HG03558 (cell line): ENCODE results near the gene AGAP1.

ENCODE experiments used
- ATAC-seq: cut with Tn5 transposase; IDR thresholded peaks from one replicate; pipeline ENCODE4 v1.9.1; 2021; ENCODE audit warnings: moderate number of reproducible peaks; ENCODE audit not compliant: unreplicated experiment; ENCODE audit errors: extremely low read depth

Gene AGAP1

DNA sequence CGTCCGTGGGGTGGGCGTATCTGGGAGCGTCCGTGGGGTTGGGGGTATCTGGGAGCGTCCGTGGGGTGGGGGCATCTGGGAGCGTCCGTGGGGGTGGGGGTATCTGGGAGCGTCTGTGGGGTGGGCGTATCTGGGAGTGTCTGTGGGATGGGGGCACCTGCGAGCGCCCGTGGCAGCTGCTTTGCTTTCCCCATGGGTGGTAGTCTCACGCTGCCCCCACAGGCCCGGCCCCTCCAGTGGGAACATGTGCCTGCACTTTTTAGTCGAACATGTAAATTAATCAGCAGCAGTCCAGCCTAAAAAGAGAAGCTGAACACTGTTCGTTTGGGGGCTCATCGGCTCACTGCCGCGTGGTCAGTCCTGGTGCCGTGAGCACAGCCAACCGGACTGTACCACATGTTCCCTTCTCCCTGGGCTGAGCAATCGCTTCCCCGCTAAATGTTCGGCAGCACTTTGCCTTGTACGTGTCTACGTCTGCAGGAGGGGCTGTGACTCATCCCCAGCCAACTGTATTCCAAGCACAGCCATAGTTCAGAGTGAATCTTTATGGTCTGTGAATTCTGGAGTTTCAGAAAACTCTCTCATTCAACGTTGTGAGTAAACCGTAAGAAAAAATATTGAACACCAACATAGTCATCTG lies 271.5 kb downstream of the AGAP1 start:
- no peak for ATAC-seq

DNA sequence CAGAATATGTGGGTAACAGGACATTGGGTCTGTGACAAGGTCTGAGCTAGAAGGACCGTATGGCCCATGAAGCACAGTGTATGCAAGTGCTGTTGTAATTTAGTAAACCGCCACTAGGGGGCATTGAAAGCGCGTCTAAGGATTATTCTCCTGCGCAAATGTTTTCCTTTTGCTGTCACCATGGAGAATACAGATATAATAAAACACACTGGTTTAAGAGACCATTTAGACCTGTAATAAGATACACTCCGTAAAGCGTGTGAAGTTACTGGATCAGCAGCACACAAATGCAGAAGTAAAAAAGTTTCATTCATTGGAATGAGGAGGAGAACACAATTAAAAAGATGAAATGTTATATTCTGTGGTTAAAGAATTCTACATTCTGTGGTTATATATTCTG lies 272.4 kb downstream of the AGAP1 start:
- ATAC-seq, result no peak

DNA sequence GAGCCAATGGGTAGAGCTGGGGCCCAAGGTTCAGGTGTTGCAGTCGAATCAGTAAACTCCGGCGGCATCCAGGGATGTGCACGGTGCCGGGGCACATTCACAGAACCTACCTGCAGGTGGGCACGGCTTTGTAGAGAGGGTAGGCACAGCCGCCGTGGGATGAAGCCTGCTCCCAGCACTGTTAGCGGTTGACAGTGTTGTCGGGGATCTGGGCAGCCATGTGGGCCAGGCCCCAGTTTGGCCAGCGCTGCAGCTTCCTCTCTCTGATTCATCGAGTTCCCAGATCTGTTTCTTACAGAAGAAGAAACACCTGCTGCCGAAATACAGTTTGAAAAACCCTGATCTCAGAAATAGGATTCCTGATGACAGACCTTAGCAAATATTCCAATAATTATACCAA lies 274.8 kb downstream of the AGAP1 start:
- no peak for ATAC-seq

DNA sequence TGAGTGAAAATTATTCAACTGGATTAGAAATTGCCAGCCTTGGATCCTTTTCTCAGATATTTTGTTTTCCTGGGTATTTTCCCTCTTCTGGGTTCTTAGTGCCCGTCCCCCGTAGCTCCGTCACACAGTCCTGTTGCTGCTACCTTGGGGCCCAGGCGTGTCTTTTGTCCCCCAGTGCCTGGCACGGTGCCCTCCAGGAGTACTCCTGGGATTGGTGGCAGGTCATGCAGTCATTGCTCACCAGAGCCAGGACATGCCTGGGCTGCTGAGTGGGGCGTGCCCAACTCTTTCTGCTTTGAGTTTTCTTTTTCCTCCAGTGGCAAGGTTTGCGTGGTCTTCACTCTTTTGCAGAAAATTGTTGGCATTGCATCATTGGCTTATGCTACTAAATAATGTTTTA lies 275.2 kb downstream of the AGAP1 start:
- ATAC-seq, result no peak

DNA sequence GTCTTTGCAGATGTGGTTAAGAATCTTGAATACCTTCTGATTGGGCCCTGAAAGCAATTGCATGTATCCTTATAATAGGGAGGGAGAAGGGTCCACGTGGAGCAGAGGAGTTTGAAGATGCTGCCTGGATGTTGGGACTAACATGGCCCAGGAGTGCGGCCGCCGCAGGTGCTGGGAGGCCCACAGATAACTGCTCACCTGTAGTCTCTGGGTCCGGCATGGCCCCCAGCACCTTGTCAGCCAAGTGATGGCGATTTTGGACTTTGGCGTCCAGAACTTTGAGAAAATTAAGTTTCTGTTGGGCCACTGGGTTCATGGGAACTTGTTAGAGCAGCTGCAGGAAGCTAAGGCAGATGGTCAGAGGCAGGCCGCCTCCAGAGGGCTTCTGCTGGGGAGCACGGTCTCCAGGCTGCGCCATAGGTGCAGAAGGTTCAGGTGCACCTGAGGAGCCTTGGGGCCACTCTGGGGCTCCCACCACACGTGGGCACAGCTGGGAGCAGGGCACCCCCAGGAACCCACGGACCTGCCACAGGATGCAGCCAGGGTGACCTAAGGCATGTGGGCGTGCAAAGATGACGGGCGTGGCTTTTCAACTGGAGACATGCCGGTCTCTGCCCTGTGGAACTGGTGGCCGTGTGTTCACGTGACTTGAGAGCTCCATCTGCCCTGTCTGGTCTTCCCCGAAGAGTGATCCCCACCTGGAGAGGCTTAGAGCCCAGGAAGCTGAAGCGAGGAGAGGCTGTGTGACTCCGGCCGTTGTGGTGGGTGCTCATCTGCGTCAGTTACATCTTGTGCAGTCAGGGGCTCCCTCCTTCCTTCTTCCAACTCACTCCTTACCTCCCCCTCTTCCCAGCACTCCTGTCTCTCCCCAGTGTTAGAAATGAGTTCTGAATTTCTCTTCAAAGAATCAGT lies 277.3 kb downstream of the AGAP1 start:
- ATAC-seq, result no peak

DNA sequence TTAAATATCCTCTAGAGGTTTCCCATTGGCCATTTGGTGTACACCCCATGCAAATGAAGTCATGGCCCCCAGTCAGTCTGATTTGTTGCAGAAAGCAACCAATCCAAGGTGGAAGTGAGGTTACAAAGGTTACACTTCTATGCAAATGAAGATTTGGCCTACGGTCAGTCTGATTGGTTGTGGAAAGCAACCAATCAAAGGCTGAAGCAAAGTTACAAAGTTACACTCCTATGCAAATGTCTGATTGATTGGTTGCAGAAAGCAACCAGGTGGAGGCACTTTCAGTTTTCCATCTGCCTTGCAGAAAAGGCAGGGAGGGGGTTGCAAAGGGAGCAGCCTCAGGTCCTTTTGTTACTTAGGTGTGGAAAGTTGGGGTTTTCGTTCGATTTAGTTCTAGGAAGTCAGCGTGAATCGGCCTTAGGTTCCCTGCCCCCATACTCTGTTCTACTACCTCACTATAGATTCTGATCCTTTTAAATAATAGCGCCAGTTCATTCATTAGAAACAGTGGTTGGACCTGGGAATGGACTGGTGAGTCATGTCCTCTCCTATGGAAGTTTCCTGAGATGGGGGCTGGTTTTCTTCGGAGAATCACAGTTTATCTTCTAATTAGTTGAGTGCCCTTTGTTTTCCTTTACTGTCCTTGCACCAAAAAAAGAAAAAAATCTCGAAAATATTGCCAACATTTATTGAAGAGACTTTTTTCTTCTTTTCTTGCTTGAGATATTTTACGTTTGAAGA lies 279.5 kb downstream of the AGAP1 start:
- ATAC-seq, result no peak

DNA sequence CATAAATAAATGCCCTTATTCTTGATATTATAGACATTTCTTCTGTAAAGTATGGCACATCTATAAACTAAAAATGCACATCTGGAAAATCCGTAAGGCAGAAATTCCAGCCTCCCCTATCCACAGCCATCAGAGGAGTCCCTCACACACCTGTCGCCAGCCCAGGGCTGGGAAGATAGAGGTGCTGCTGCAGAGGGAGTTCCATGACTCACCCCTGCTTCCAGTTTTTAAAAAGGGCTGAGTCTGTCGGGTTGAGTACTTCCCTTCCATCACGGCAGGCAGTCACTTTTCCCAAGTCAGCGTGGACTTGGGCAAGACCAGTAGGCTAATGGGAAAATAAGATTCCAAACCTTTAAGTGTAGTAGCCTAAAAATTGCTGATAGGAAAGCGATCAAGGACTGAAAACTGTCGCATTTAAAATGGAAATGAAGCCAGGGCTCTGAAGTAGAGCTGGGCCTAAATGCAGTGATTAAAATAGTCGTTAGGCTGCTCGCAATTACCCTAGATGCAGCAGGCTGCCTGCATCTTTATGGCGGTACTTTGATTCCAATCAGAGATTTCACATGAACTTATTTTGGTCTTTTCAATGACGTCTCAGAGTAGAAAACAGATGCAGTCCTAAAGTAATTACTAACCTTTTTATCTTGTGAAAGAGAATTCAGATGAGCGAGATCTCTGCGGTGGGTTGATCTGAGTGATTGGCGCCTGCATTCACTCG lies 280.5 kb downstream of the AGAP1 start:
- no peak for ATAC-seq

DNA sequence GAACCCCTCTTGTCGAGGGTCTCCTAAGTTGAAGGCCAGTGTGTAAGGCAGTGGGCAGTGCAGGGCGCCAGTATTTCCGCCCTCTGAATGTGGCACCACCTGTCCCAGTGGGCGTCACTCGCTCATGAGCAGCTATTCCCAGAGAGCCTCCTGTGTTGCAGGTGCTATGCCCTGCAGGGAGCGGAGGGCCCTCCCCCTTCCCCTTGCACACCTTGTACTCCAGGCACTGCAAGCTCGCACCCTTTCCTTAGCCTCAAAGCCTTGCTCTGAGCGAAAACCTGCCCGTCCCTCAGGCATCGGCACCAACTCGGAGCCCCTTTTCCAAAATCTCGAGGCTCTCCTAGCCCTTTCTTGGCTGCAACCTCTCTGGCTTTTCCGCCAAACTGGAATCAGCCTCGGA lies 282.7 kb downstream of the AGAP1 start:
- no peak for ATAC-seq

DNA sequence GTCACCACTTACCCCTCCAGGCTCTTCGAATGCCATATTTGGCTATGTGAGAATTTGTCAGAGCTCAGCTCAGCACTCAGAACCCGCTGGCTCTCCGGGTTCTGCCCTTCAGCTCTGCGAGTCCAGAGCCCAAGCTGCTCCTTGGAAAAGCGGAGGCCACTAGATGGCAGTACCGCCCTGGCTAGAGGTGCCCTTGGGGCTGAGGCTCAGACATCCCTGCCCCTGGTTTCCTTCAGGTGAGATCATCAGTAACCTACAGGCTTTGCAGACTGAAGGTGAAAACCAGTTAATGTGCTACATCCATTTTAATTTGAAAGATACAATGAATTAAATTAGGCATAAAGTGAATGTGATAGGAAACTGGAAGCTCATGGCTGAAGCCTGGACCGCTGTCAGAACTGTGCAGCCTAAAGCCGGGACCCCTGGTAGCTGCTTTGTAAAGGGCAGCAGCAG lies 285.6 kb downstream of the AGAP1 start:
- no peak for ATAC-seq

DNA sequence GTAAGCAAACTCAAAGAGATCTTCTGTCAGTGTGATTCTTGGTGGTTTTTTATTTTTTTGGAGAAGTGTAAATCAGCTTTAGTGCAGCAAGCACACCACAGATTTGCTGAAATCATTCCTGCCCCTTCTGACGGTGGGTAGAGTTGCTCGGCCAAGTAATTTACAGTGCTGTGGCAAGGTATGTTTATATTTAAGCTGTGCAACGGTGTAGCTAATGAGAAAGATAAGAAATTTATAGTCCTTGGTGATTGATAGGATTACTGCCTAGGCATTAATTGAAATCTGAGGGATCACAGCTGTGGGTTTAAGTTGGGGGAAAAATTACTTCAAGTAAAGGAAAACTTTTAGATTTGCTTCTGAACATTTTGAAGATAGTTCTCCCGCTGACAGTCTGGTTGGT lies 286.6 kb downstream of the AGAP1 start:
- no peak for ATAC-seq

DNA sequence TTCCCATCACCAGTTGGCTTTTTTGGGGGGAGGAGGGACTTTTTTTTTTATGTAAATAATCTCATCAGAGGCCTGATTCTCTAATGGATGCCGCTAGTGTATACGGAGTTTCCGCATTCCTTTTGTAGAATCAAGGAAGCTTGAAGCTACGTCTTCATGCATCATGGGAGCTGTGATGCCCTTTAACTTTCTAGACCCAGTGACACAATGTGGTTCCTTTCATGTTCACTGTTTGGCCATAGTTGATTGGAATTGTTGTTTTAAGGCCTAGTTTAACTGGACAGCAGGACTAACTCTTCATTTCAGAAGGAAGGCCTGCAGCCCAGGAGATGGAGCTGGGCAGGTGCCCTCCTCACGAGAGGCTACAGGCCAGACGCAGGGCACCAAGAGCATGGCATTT lies 287.9 kb downstream of the AGAP1 start:
- ATAC-seq, result no peak

DNA sequence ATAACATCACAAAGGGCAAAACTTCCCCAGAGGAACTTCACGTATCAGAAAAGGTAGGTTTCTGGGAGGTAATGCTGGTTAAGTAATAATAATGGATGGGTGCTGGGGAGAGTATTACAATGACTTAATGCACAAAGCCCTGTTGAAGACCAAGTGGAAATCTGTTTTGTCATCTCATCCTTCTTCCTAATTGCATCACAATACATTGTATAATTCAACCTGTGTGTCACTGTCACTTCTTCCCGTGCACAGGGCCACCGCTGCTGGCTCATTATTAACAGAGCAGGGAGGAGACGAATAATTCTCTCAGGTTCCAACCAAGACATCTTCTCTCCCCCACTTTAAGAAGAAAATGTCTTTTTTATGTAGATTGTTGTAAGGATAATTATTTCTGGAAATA lies 290.9 kb downstream of the AGAP1 start:
- ATAC-seq, result no peak

DNA sequence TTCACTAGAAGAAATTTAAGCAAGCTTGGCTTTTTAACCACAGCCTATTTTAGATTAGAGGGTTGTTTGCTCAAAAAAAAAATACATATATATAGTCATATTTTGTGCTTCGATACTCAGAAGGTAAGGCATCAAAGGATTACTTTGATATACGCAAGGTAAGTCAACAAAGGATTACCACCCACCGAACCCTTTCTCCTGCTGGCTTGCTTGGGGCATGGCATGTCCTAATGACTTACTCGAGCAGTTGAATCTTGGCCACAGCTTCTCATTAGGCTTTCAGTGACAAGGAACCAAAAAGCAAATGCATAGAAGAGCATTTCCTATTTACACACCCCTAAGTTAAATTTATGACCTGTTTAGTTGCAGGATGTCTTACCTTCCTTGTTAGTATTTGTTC lies 295.7 kb downstream of the AGAP1 start:
- ATAC-seq, result no peak

DNA sequence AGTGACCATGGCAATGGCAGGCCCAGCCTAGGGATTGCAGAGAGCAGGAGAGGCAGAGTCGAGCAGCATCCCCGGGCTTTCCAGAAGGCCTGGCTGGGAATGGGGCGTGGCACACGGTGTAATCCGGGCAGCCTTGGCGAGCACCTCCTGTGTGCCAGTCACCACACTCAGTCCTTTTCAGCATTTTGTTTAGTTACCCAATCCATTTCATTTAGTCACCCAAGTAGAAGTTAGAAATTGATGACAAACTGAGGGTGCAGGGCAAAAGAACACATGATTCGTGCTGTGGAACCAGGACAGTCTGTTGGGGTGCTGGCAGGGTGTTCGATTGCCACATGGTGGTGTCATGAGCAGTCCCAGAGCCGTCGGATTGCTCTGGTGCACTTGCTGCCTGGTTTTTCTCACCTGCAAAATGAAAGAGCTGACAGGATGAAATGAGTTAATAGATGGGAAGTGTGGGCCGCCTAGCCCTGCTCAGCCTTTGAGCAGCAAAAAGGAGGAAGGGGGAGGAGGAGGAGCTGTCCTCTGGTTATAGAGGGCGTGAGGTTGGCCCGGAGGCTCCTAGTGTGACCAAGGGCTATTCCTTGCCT lies 299.4 kb downstream of the AGAP1 start:
- ATAC-seq, result no peak

DNA sequence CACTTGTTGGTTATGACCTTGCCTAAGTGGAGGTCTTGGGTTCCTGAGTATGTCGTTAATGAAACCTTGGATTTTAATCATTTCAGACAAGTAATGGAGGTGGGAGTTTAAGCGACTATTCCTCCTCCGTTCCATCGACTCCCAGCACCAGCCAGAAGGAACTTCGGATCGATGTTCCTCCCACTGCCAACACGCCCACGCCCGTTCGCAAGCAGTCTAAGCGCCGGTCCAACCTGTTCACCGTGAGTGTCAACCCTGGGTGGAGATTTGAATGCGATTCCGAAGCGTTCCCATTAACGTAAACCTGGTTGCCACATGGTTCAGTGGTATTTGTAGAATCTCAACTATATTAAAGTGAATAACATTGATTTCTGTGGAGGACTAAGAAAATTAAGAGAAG lies 305.4 kb downstream of the AGAP1 start:
- ATAC-seq, result no peak

DNA sequence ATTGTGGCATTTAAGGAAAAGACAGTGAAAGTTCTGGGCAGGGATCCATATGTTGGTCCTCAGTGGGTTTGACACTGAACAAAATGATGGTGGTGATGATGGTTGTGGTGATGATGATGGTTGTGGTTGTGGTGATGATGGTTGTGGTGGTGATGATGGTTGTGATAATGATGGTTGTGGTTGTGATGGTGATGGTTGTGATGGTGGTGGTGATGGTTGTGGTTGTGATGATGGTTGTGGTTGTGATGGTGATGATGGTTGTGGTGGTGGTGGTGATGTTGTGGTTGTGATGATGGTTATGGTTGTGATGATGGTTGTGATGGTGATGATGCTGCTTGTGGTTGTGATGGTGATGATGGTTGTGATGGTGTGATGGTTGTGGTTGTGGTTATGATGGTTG lies 308.7 kb downstream of the AGAP1 start:
- no peak for ATAC-seq

DNA sequence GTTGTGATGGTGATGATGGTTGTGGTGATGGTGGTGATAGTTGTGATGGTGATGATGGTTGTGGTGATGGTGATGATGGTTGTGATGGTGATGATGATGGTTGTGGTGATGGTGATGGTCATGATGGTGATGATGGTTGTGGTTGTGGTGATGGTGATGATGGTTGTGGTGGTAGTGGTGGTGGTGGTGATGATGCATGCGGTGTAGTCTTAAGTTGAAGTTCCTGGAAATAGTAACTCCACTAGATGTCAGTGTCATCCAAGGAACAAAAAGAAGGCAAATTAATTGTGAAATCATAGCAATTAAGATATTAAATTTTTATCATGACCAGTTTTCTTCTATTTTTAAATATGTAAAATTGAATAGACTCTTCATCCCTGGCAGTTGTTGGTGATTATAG lies 309.2 kb downstream of the AGAP1 start:
- no peak for ATAC-seq

DNA sequence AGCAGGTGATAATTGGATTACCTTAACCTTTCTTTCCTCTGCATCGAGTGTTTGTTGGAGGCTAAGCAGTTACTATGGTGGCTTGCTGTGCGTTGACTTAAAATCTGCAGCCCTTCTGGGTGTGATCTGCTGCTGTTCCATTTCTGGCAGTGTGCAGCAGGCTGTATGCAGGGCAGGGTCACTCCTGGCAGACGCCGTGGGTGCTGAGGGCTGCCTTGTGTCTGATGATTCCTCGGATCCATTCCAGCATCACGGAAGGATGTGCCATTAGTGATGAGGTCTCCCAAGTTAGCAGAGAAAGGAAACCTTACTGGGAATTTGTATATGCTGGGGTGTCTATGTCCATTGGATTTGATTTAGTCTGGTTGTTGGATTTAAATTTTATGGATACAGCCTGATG lies 310.8 kb downstream of the AGAP1 start:
- no peak for ATAC-seq

DNA sequence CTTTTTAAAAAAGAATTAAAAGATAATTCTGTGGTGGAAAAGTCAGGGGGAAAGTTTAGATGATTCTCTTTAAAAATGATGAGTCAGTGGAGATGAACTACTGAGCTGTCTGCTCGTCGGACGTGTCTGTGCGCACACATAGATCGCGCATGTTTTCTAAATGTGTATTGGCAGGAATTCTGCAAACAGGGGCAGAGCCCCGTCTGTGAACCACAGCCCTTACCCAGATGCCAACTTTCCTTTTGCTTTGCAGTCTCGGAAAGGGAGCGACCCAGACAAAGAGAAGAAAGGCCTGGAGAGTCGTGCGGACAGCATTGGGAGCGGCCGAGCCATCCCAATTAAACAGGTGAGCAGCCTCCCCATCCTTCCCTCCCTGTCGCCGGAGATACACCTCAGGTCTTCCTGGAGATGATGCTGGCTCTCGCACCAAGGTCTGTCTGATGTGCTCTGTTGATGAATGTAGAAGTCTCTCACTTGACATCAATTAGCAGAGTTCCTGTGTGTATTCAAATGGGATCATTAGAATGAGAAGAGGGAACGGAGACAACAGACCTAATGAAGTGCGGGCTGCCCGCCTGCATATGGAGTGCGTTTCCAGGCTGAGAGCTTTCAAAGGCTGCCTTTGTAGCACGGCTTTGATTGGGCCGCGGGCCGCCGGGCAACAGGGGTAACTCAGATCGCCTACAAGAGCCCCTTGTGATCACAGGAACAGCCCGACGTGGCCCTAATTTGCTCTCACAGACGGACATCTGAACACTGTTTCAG lies 313.3 kb downstream of the AGAP1 start:
- ATAC-seq, result no peak
